HCT116 (cell line): Measurements from ENCODE around the gene TRIM9. TPM values are rescaled to one million over a fixed set of nuclear protein-coding genes. Genes with fewer than 3 reads are reported as not detected.

ENCODE experiments used
- ATAC-seq: fragments of 200-7000 bp; cut with Tn5 transposase; 2 replicates; pipeline ENCODE4 v1.9.1; 2020; ENCODE audit warnings: mild to moderate bottlenecking, moderate library complexity
- BruUV-seq: library from RNA; stranded (reverse); fragments of 400-500 nt; replicated peaks from 2 replicates; lab custom pipeline; 2021; lab: Mats Ljungman, UMichigan
- CTCF ChIA-PET: fragments of 300-600 bp; sonication (Branson Sonifier 250); formaldehyde crosslinking; loops from one replicate; lab custom pipeline; 2021; ENCODE audit warnings: antibody characterized with exemption; lab: Charles Lee
- POLR2A ChIA-PET: fragments of 300-600, 350-600 bp; sonication (Branson Sonifier 250); formaldehyde crosslinking; loops from one replicate; lab custom pipeline; 2021; ENCODE audit warnings: antibody characterized with exemption; lab: Charles Lee
- RAD21 ChIA-PET, 2 experiments: fragments of 300-600 bp; sonication (Branson Sonifier 250); formaldehyde crosslinking; loops; one replicate each; lab custom pipeline; 2023; ENCODE audit warnings: low total read pairs in 2 of 2; ENCODE audit not compliant: uncharacterized antibody in 2 of 2, unreplicated experiment in 2 of 2, low non-redundant PET in 1 of 2; lab: Charles Lee
- DNase-seq: peaks from one replicate; pipeline ENCODE4 v3.0.0-alpha.2; 2010; ENCODE audit warnings: low read depth, low spot score
- H2AFZ ChIP-seq: fragments of 200-600 bp; shearing (Covaris generic), sonication (generic); 2 replicates; pipeline ENCODE4 v1.6.1; 2017; ENCODE audit warnings: low read depth, mixed run types, mixed read lengths, antibody characterized with exemption, low read length; ENCODE audit not compliant: poor library complexity, severe bottlenecking
- H3K27ac ChIP-seq: 2 replicates; pipeline ENCODE4 v1.5.1; 2012; ENCODE audit warnings: low read depth, low read length
- H3K27me3 ChIP-seq: fragments of 200-600 bp; sonication (generic); 2 replicates; pipeline ENCODE4 v1.6.1; 2016; ENCODE audit warnings: mixed run types, low read length, mixed read lengths; ENCODE audit not compliant: insufficient read depth
- H3K36me3 ChIP-seq, 2 experiments: fragments of 200-500 bp in 1 of 2; fragments of 200-600 bp in 1 of 2; sonication (Bioruptor generic) in 1 of 2; sonication (generic) in 1 of 2; 2 replicates each; pipeline versions ENCODE4 v1.5.1 to v1.6.1; 2014 to 2016; ENCODE audit warnings: low read length in 2 of 2, inconsistent platforms in 1 of 2, mixed read lengths in 1 of 2, mixed run types in 1 of 2; ENCODE audit not compliant: insufficient read depth in 2 of 2, control insufficient read depth in 1 of 2
- H3K4me1 ChIP-seq, 2 experiments: fragments of 200-600 bp in 1 of 2; sonication (generic) in 1 of 2; 2 replicates each; pipeline versions ENCODE4 v1.5.1 to v1.6.1; 2012 to 2017; ENCODE audit warnings: low read length in 2 of 2, inconsistent platforms in 1 of 2, mild to moderate bottlenecking in 1 of 2, mixed read lengths in 1 of 2, mixed run types in 1 of 2, moderate library complexity in 1 of 2; ENCODE audit not compliant: insufficient read depth in 2 of 2, control insufficient read depth in 1 of 2
- H3K4me2 ChIP-seq: fragments of 200-600 bp; sonication (generic); 2 replicates; pipeline ENCODE4 v1.6.1; 2017; ENCODE audit warnings: mixed run types, low read length, mixed read lengths
- H3K4me3 ChIP-seq, 2 experiments: fragments of 200-600 bp in 1 of 2; sonication (generic) in 1 of 2; replicated peaks in 1 of 2; 2 replicates each; pipeline ENCODE4 v1.5.1; 2011 to 2016; ENCODE audit warnings: low read length in 2 of 2, control low read depth in 1 of 2, low read depth in 1 of 2, mild to moderate bottlenecking in 1 of 2, mixed read lengths in 1 of 2, mixed run types in 1 of 2
- H3K79me2 ChIP-seq: fragments of 200-600 bp; sonication (generic); 2 replicates; pipeline ENCODE4 v1.6.1; 2017; ENCODE audit warnings: mild to moderate bottlenecking, mixed run types, low read length, moderate library complexity, mixed read lengths; ENCODE audit not compliant: insufficient read depth
- H3K9ac ChIP-seq: fragments of 200-600 bp; sonication (generic); 2 replicates; pipeline ENCODE4 v1.6.1; 2016; ENCODE audit warnings: low read length, mixed read lengths
- H3K9me2 ChIP-seq: fragments of 200-600 bp; sonication (generic), shearing (Covaris generic); 2 replicates; pipeline ENCODE4 v1.6.1; 2017; ENCODE audit warnings: mixed run types, mild to moderate bottlenecking, moderate library complexity; ENCODE audit not compliant: insufficient read depth
- H3K9me3 ChIP-seq, 2 experiments: fragments of 200-500 bp in 1 of 2; fragments of 200-600 bp in 1 of 2; sonication (Bioruptor generic) in 1 of 2; sonication (generic) in 1 of 2; 2 replicates each; pipeline ENCODE4 v1.6.1; 2014 to 2017; ENCODE audit warnings: low read length in 2 of 2, mixed read lengths in 2 of 2, inconsistent platforms in 1 of 2, low read depth in 1 of 2, mild to moderate bottlenecking in 1 of 2, mixed run types in 1 of 2, moderate library complexity in 1 of 2; ENCODE audit not compliant: control insufficient read depth in 1 of 2, insufficient read depth in 1 of 2
- H4K20me1 ChIP-seq: fragments of 200-600 bp; sonication (generic), shearing (Covaris generic); 2 replicates; pipeline ENCODE4 v1.6.1; 2017; ENCODE audit warnings: mixed run types, mild to moderate bottlenecking, moderate library complexity; ENCODE audit not compliant: insufficient read depth
- CBX3 ChIP-seq: IDR thresholded peaks from 2 replicates; pipeline ENCODE4 v1.6.1; 2012; ENCODE audit warnings: low read depth
- EGR1 ChIP-seq: IDR thresholded peaks from 2 replicates; pipeline ENCODE4 v1.6.1; 2012; ENCODE audit warnings: low read depth
- EZH2 ChIP-seq: fragments of 200-600 bp; sonication (generic); IDR thresholded peaks from 2 replicates; pipeline ENCODE4 v1.6.1; 2017; ENCODE audit warnings: antibody characterized with exemption, mixed run types
- FOSL1 ChIP-seq: IDR thresholded peaks from 2 replicates; pipeline ENCODE4 v1.6.1; 2012; ENCODE audit warnings: low read depth
- JUND ChIP-seq: IDR thresholded peaks from 2 replicates; pipeline ENCODE4 v1.6.1; 2012
- POLR2A ChIP-seq: IDR thresholded peaks from 2 replicates; pipeline ENCODE4 v1.7.0; 2011; ENCODE audit warnings: borderline replicate concordance; ENCODE audit not compliant: insufficient read depth, insufficient read length; ENCODE audit errors: extremely low read depth
- POLR2AphosphoS5 ChIP-seq: IDR thresholded peaks from 2 replicates; pipeline ENCODE4 v1.6.1; 2011; ENCODE audit warnings: mild to moderate bottlenecking, low read depth, low read length, moderate library complexity
- SIN3A ChIP-seq: IDR thresholded peaks from 2 replicates; pipeline ENCODE4 v1.6.1; 2012; ENCODE audit warnings: low read depth
- SP1 ChIP-seq: IDR thresholded peaks from 2 replicates; pipeline ENCODE4 v1.6.1; 2012; ENCODE audit warnings: low read depth
- YY1 ChIP-seq: IDR thresholded peaks from 2 replicates; pipeline ENCODE4 v1.6.1; 2011; ENCODE audit warnings: low read length, low read depth, moderate library complexity, mild to moderate bottlenecking; ENCODE audit not compliant: insufficient replicate concordance; ENCODE audit errors: extremely low read depth
- ZNF274 ChIP-seq: fragments of 200-500 bp; sonication (Bioruptor generic); IDR thresholded peaks from 2 replicates; pipeline ENCODE4 v1.6.1; 2014; ENCODE audit warnings: mild to moderate bottlenecking, low read depth, low read length, inconsistent platforms
- intact Hi-C: fragments of 100-400 bp; cut with micrococcal nuclease; formaldehyde crosslinking; loops from 2 replicates; pipeline ENCODE4 v1.10.0; 2022
- total RNA-seq: library from RNA; stranded (reverse); gene quantifications from one replicate; pipeline ENCODE4 v1.2.1, GENCODE V29; 2021; ENCODE audit not compliant: unreplicated experiment
- TF ChIP-seq, protein P1 (sequence below): IDR thresholded peaks from 2 replicates; pipeline ENCODE4 v1.6.1; 2012

Gene TRIM9
- total RNA-seq, 1 experiment from 2014 or later: 4.6 TPM

DNA sequence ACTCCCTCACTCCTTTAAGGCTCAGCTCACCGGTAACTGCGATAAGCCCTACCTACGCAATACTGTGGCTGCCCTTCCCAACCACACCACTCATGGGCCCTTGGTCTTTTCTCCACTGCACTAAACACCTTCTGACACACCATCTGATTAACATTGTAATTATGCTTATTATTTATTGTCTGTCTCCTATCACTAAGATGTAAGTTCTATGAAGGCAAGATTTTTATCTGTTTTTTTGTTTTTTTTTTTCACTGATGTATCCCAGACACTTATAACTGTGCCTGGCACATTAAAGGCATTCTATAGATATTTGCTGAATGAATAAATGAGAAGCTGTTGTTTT, 116.4 kb downstream of the TRIM9 start (continued):
- TF ChIP-seq, protein P1, sequence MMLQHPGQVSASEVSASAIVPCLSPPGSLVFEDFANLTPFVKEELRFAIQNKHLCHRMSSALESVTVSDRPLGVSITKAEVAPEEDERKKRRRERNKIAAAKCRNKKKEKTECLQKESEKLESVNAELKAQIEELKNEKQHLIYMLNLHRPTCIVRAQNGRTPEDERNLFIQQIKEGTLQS: no peak
- TF ChIP-seq CBX3 (no peak), ZNF274 (no peak), SP1 (no peak), EGR1 (no peak), POLR2A (no peak), JUND (no peak), YY1 (no peak)

DNA sequence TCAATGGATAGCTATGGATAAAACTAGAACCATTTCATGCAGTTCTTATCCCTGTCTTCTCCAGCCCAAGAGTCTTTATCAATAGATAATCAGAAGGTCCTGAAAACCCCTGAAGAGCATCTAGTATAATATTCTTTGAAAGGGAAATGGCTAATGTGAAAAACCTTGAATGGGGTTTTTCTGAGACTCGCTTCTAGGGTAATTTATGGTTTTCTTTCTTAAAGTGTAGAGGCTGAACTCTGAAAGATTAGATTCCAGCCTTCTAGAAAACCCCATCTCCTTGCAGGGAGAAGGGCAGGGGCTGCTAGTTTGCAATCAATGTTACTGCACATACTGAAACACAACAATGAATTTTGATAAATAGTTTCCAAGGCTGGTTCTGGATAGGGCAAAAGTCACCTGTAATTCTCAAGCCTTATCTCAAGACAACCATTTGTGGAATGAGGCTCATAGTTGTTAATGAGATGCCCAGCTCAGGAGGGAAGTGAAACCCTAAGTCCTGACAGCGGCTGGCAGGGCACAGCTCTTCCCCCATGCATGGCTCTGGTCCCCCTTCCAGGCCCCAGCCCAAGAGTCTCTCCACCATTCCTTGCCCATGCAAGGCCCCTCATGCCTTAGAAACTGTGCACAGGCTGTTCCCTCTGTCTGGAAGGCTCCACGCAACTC, 116.9 kb downstream of the TRIM9 start:
- no peaks in the 10 kb centered on the region for H3K79me2 ChIP-seq
- intact Hi-C loops: no loop called here
- H3K4me1 ChIP-seq: no peaks in the 10 kb centered on the region
- H3K27me3 ChIP-seq: 0 out of 2 replicates have a peak, but pooled peaks cover 3% of the 10 kb centered on the region
- H3K4me3 ChIP-seq: no peak overlapping the region
- no peak overlapping the region for H3K4me2 ChIP-seq
- no peak overlapping the region for H3K9ac ChIP-seq
- CTCF ChIA-PET: no interaction called here
- POLR2A ChIA-PET: no interaction called here
- BruUV-seq: no TSS peak
- DNase-seq (no peak), ATAC-seq (no peak)
- RAD21 ChIA-PET: no interaction called here
- no peak overlapping the region for H2AFZ ChIP-seq
- H3K36me3 ChIP-seq: no peaks in the 10 kb centered on the region; a peak in 1 of 4 replicates
- no peak for TF ChIP-seq EZH2
- TF ChIP-seq POLR2AphosphoS5: no peak
- TF ChIP-seq SIN3A: no peak
- TF ChIP-seq FOSL1: no peak
- no peak for TF ChIP-seq SP1
- H3K9me2 ChIP-seq: no peaks in the 10 kb centered on the region
- H4K20me1 ChIP-seq: no peaks in the 10 kb centered on the region
- H3K27ac ChIP-seq: no peak overlapping the region
- H3K9me3 ChIP-seq: no peaks in the 10 kb centered on the region
